HG03378 (cell line): ENCODE measurements around the gene C14orf119.
A peak's percentile ranks its signal among the peaks of the same experiment; 100 is the strongest.

ENCODE experiments used
- ATAC-seq: cut with Tn5 transposase; IDR thresholded peaks from one replicate; pipeline ENCODE4 v1.9.1; 2021; ENCODE audit warnings: mild to moderate bottlenecking, moderate library complexity; ENCODE audit not compliant: unreplicated experiment

Gene C14orf119

GRCh38 chr14:23060536-23061260 is 34.6 kb upstream of the C14orf119 start:
- ATAC-seq = no peak

GRCh38 chr14:23062002-23062401 is 33.3 kb upstream of the C14orf119 start:
- no peak for ATAC-seq

GRCh38 chr14:23063601-23064000 is 31.7 kb upstream of the C14orf119 start:
- ATAC-seq = no peak

- no peak for ATAC-seq
Measured at GRCh38 chr14:23066368-23066767, 28.9 kb upstream of the C14orf119 start.

- ATAC-seq = no peak
Measured at GRCh38 chr14:23066855-23067744, 28.2 kb upstream of the C14orf119 start.

GRCh38 chr14:23067847-23068788 is 27.2 kb upstream of the C14orf119 start:
- no peak for ATAC-seq

- peak; percentile 59 for ATAC-seq
Measured at GRCh38 chr14:23068789-23069412, 26.4 kb upstream of the C14orf119 start.

- no peak for ATAC-seq
Measured at GRCh38 chr14:23069413-23069806, 25.9 kb upstream of the C14orf119 start.

- ATAC-seq = no peak
Measured at GRCh38 chr14:23070262-23071129, 24.8 kb upstream of the C14orf119 start.

GRCh38 chr14:23071244-23071920 is 23.9 kb upstream of the C14orf119 start:
- ATAC-seq = peak; percentile 80

- no peak for ATAC-seq
Measured at GRCh38 chr14:23071921-23072539, 23.3 kb upstream of the C14orf119 start.

GRCh38 chr14:23074906-23075305 is 20.4 kb upstream of the C14orf119 start:
- no peak for ATAC-seq

- no peak for ATAC-seq
Measured at GRCh38 chr14:23076785-23077408, 18.4 kb upstream of the C14orf119 start.

- ATAC-seq = no peak
Measured at GRCh38 chr14:23077962-23078361, 17.3 kb upstream of the C14orf119 start.

- no peak for ATAC-seq
Measured at GRCh38 chr14:23078692-23079116, 16.6 kb upstream of the C14orf119 start.

GRCh38 chr14:23079716-23080115 is 15.6 kb upstream of the C14orf119 start:
- no peak for ATAC-seq

- no peak for ATAC-seq
Measured at GRCh38 chr14:23080474-23080873, 14.8 kb upstream of the C14orf119 start.

GRCh38 chr14:23085458-23085857 is 9.8 kb upstream of the C14orf119 start:
- no peak for ATAC-seq
